GM18870 (cell line): ENCODE results near the gene MAMDC2.

Experiments
- ATAC-seq: cut with Tn5 transposase; IDR thresholded peaks from one replicate; pipeline ENCODE4 v1.9.1; 2021; ENCODE audit warnings: moderate library complexity; ENCODE audit not compliant: unreplicated experiment

MAMDC2 gene

DNA sequence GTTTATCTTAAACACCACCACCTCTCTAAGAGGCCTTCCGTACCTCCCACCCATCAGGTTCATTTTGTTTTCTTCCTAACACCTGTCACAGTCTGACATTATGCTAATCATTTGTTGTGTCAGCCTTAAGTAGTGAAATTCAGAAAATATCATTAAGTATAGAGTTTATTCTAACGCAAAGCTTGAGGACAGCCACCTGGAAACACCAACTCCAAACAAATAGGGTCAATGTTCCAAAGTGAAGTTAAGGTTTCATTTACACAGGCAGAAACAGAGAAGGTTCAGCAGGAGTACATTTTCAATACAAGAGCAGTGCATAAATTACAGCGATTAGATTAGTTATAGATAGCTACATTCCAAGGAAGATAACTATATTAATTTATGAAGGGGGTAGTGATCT is 213.9 kb downstream of the MAMDC2 start:
- no peak for ATAC-seq

DNA sequence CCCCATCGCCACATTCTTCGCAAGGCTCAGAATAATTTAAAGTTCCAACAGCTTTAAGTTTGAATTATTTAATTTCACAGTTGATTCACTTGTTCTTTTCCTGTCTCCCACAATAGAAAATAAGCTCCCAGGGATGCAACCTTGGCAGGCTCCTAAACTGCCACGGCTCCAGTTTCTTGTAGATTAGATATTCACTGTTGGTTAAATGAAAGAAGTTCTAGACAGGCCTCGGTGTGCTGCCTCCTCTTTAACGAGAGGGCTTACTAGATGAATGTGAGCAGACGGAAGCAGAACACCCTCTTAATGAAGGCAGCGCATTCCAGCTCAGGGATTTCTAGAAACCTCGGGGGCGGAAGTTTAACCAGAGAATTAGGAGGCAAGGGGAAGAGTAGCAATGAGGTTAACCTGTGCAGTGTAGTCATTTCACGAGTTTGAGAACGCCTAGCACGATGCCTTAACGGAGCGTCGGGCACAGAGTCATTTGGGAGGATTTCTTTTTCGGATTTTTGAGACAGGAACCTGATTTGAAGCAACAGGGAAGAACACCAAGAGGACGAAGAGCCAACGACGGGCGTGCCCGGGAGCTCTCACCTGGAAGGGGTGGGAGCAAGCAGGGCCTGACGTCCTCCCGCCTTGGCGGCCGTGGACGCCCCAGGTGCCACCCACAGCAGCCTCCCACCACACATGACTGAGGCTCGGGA is 214.5 kb downstream of the MAMDC2 start:
- ATAC-seq, result peak; percentile 46

DNA sequence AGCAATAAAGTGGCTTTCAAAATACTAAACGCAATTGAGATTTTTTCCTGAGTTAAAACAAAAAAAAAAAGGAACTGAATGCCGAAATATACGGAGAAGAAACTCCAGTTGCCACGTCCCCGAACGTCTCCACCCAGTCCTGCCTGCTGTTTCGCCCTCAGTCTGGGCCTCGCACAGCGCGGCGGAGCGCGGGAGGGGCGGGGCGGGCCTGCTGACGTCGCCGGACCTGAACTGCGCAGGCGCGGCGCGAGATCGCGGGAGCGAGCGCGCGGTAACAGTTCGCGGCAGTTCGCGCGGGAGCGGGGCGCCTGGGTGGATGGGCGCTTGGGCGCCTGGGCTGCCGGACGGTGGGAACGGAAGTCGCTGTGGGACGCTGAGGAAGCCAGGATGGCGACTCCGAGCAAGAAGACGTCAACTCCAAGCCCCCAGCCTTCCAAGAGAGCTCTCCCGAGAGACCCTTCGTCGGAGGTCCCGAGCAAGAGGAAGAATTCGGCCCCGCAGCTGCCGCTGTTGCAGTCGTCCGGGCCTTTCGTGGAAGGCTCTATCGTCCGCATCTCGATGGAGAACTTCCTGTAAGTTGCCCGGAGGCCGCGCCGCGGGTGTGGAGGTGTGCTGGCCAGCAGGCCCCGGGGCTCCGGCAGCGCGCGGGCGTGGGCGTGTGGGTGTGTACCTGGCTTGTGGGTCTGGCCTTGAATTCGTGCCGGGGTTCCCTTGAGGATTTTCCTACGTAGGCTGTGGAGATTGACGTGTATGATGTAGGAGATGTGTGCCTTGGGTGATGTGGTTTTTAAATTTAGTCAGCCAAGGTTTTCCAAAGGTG is 215.3 kb downstream of the MAMDC2 start, which contains the start of gene SMC5:
Gene SMC5, plus strand, starts transcription at position 287 of the 820 bp plus-strand sequence. Its CDS starts 101 bp downstream, at position 388.
- ATAC-seq, result peak; percentile 79

DNA sequence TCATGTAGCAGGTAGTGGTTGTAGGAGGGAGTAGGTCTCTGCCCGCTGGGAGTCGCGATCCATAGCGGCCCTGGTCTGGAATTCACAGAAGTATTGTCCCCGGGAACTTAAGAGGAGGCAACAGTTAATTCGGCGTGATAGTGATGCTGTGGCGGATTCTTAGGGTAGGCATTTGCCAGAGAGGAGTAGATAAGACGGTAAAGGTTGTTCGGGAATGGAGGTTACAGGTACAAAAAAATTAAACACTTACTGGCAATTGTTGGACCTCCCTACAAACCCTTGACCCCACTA is 215.8 kb downstream of the MAMDC2 start:
- no peak for ATAC-seq

DNA sequence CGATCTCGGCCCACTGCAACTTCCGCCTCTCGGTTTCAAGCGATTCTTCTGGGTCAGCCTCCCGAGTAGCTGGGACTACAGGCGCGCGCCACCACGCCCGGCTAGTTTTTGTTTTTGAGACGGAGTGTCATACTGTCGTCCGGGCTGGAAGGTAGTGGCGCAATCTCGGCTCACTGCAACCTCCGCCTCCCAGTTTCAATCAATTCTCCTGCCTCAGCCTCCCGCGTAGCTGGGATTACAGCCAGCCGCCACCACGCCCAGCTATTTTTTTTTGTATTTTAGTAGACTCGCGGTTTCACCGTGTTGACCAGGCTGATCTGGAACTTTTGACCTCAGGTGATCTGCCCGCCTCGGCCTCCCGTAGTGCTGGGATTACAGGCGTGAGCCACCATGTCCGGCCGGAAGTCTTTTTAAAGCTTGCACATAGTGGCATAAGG is 216.4 kb downstream of the MAMDC2 start:
- no peak for ATAC-seq

DNA sequence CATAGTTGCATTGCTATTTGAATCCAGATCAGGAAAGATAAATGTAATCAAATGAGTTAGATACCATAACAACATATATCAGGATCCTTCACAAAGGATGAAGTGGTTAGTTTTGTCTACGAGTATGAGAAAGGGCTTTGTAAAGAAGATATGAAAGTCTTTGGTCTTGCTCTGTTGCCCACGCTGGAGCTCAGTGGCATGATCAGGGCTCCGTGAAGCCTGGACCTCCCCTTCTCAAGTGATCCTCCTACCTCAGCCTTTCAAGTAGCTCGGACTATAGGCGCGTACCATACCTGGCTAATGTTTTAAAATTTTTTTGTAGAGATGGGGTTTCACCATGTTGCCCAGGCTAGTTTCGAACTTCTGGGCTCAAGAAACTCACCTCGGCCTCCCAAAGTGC is 217.0 kb downstream of the MAMDC2 start:
- ATAC-seq, result no peak

DNA sequence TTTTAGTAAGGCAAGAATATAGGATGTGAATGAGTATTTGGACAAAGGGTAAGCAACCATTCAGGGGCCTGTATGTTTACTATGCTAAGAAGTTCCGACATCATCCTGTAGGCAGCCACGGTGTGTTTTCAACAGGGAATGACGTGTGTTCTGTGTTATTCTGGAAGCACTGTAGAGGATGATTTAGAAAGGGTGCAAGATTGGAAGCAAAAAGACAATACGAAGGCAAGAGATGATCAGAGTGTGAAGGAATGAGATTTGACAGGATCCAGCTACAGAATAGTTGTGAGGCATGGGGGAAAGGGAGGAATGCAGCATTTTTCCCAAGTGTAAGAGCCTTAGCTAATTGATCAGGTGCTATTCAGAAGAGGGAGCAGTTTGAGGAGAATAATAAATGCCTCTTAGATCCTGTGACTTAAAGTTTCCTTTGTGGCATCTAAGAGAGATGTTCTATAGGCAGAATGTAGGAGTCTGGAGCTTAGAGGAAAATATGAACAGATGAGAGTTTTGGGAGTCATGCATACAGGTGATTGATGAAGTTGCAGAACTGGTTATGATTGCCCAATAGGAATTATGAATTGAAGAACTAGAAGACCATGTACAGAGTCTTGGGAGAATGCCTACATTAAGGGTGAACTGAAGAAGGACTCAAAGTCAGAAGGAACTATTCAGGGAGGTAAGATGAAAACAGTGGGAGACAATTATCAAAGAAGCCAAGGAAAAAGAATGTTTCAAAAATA is 217.7 kb downstream of the MAMDC2 start:
- ATAC-seq, result no peak

DNA sequence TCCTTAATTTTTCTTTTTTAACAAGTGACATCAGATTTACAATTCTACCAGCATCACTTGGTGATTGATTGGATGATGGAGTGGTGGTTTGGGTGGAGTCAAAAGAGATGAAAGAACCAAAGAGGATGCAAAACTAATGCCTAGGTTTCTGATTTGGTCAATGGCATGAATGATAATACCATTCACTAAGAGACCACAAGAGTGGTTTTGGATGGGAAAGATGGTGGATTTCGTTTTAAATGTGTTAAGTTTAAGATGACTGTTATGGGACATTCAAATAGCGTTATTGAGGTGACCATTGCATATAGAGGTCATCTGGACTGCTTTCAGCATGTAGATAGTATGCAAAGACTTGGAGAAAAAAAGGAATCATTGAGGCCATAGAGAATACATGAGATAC is 218.7 kb downstream of the MAMDC2 start:
- no peak for ATAC-seq

DNA sequence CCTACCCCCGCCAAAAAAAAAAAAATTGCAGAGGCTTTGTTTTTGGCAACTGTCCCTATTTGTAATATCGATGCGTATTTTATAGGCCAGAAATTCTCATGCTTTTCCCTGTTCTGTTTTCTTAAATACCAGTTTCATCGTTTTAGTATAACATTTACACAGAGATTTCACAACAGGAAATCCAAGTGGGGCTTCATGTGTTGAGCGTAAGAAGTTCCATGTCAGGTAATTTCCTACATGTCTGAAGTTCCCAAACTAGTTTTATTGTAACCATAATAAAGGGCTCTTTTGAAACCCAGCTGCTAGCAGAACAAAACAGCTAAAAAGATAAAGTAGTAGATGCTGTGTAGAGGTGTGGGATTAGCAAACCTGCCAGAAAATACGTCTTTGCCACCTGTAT is 219.3 kb downstream of the MAMDC2 start:
- no peak for ATAC-seq

DNA sequence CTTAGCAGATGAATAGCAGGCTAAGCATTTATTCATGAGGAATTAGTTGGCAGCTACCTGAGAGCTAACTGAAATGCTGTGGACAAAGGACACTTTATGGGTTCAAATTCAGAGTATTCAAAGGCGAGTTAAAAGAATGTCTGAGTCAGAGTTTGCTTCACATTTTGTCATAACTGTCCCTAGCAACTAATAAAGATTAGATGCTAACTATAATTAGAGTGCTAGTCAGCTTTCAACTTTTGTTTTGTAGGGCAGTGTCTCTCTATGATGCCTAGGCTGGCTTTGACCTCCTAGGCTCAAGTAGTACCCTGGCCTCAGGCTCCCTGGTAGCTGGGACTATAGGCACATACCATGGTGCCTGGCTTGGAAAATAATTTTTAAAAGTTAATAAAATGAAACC is 219.8 kb downstream of the MAMDC2 start:
- ATAC-seq, result no peak
